ENCODE data around the gene DCTN4. TPM values are rescaled to one million over a fixed set of nuclear protein-coding genes. Genes with fewer than 3 reads are reported as not detected.

DCTN4 gene
- total RNA-seq, 4 donors from 2014 or later: 49.8 to 78.6 (median 55.2) TPM

DNA sequence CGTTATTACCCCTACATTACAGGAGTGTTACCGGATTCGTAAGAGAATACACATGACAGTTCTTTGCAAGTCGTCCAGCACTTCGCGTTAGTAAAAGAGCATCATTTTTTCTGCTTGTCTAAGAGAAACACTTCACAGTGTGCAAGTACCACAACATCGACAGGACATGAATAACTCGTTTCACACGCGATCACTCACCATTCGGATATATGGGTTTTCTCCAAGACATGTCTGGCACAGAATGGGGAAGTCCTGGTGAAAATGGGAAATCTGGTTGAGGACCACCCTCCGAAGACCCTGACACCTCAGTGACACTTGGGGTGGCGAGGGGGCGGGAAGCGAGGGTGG, 58.6 kb downstream of the DCTN4 start:
- H3K4me1 ChIP-seq: peaks cover 8 to 23% (median 9%) of the 10 kb centered on the region in 3 donors
- TF ChIP-seq, protein P1, sequence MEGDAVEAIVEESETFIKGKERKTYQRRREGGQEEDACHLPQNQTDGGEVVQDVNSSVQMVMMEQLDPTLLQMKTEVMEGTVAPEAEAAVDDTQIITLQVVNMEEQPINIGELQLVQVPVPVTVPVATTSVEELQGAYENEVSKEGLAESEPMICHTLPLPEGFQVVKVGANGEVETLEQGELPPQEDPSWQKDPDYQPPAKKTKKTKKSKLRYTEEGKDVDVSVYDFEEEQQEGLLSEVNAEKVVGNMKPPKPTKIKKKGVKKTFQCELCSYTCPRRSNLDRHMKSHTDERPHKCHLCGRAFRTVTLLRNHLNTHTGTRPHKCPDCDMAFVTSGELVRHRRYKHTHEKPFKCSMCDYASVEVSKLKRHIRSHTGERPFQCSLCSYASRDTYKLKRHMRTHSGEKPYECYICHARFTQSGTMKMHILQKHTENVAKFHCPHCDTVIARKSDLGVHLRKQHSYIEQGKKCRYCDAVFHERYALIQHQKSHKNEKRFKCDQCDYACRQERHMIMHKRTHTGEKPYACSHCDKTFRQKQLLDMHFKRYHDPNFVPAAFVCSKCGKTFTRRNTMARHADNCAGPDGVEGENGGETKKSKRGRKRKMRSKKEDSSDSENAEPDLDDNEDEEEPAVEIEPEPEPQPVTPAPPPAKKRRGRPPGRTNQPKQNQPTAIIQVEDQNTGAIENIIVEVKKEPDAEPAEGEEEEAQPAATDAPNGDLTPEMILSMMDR (IDR thresholded peaks at IDR 0.05): no peak
- TF ChIP-seq POLR2A (IDR thresholded peaks at IDR 0.05): no peak
- TF ChIP-seq EP300 (IDR thresholded peaks at IDR 0.05): no peak
- no peak for TF ChIP-seq POLR2AphosphoS5 (IDR thresholded peaks at IDR 0.05)
- WGBS, 2 donors (ENCODE audit: low coverage in 1 of 2): 3 to 4% methylated on average over 9 to 11 of the region's 15 CpGs
- no peak for ATAC-seq
- no peaks in the 10 kb centered on the region for H3K9me3 ChIP-seq
- peaks cover 8 to 40% of the 10 kb centered on the region in 2 donors for H3K36me3 ChIP-seq
- H3K27me3 ChIP-seq: no peaks in the 10 kb centered on the region
- H3K27ac ChIP-seq: peak overlapping the region; percentile 94 to 99 (median 98)
- peak overlapping the region; percentile 89 to 91 for H3K4me3 ChIP-seq

DNA sequence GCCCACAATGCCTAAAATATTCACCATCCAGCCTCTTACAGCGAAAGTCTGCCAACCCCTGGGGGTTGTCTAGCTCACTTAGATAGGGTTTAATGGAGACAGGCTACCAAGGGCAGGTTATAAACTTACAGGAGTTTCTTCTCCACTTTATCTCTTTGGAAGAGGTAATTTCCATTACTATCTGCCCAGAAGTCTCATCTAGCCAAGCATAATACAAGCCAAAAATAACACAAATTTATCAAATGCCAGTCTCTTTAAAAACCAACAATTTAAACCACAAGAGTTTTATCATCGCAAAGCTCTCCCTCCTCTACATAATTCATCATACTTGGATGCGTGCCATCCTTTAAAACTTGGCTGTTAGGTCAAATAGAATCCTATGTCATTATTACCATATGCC, 64.2 kb downstream of the DCTN4 start:
- WGBS, 2 donors (ENCODE audit: low coverage in 1 of 2): 86 to 100% methylated on average over 1 to 3 of the region's 3 CpGs

DNA sequence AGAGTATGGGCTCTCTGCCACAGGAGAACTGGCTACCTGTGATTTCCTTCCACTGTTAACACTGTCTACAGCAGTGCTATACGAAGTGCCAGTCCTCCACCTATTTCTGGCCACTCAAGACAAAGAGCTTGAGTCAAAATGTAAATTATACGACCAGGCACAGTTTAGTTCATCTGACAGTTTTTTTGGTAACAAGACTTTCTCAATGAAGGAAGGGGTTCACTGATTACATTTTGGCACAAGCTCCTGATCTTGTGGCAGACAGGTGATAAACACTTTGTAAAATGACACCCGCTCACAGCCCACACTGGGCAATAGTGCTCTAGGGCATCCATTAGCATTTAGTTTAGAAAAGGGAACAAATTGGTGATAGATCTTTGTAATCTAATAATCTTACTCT, 66.5 kb downstream of the DCTN4 start:
- H3K27ac ChIP-seq: no peak overlapping the region
- ATAC-seq: no peak
- peaks cover 29 to 94% of the 10 kb centered on the region in 2 donors for H3K36me3 ChIP-seq
- 68 to 85% methylated on average over 3 of the region's 3 CpGs for WGBS, 2 donors (ENCODE audit: low coverage in 1 of 2)
- H3K4me3 ChIP-seq: no peak overlapping the region
- TF ChIP-seq, protein P1 (IDR thresholded peaks at IDR 0.05): no peak
- TF ChIP-seq POLR2AphosphoS5 (IDR thresholded peaks at IDR 0.05): no peak
- no peak for TF ChIP-seq POLR2A (IDR thresholded peaks at IDR 0.05)
- TF ChIP-seq EP300 (IDR thresholded peaks at IDR 0.05): no peak
- no peaks in the 10 kb centered on the region for H3K4me1 ChIP-seq
- H3K9me3 ChIP-seq: no peaks in the 10 kb centered on the region
- H3K27me3 ChIP-seq: no peaks in the 10 kb centered on the region

More for the DNA sequence above, 64.2 kb downstream of the DCTN4 start:
- H3K27ac ChIP-seq: no peak overlapping the region
- TF ChIP-seq POLR2A (IDR thresholded peaks at IDR 0.05): no peak
- no peak for TF ChIP-seq POLR2AphosphoS5 (IDR thresholded peaks at IDR 0.05)
- TF ChIP-seq, protein P1 (IDR thresholded peaks at IDR 0.05): no peak
- TF ChIP-seq EP300 (IDR thresholded peaks at IDR 0.05): no peak
- peaks cover 29 to 96% of the 10 kb centered on the region in 2 donors for H3K36me3 ChIP-seq
- no peaks in the 10 kb centered on the region for H3K9me3 ChIP-seq
- no peak for ATAC-seq
- H3K27me3 ChIP-seq: no peaks in the 10 kb centered on the region
- peaks cover 6 to 12% (median 8%) of the 10 kb centered on the region in 3 donors for H3K4me1 ChIP-seq
- H3K4me3 ChIP-seq: no peak overlapping the region

DNA sequence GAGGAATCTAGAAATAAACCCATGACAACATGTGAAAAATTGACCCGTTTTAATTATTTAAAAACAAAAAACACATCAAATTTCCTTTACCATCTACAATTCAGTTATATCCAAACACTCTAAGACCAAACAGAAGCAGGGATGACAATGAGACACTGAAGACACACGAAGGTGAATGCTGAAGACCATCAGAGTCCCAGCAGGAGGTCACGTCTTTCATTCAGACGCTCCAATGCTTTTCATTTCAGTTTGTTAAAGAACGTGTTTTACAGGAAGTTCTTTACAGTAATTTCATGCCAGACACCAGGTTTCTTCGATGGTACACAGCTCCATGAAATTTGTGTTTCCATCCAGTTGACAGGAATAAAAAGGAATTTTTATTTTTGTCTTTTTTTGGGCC, 68.1 kb downstream of the DCTN4 start:
- TF ChIP-seq POLR2A (IDR thresholded peaks at IDR 0.05): no peak
- TF ChIP-seq EP300 (IDR thresholded peaks at IDR 0.05): no peak
- TF ChIP-seq, protein P1 (IDR thresholded peaks at IDR 0.05): no peak
- no peak for TF ChIP-seq POLR2AphosphoS5 (IDR thresholded peaks at IDR 0.05)
- Histone ChIP-seq H3K27me3 (no peaks in the 10 kb centered on the region), H3K4me1 (no peaks in the 10 kb centered on the region), H3K9me3 (no peaks in the 10 kb centered on the region), H3K4me3 (no peak overlapping the region), H3K27ac (no peak overlapping the region), H3K36me3 (peaks cover 24 to 89% of the 10 kb centered on the region in 2 donors)
- ATAC-seq: no peak
- WGBS, 2 donors (ENCODE audit: low coverage in 1 of 2): 63 to 67% methylated on average over 6 of the region's 6 CpGs

DNA sequence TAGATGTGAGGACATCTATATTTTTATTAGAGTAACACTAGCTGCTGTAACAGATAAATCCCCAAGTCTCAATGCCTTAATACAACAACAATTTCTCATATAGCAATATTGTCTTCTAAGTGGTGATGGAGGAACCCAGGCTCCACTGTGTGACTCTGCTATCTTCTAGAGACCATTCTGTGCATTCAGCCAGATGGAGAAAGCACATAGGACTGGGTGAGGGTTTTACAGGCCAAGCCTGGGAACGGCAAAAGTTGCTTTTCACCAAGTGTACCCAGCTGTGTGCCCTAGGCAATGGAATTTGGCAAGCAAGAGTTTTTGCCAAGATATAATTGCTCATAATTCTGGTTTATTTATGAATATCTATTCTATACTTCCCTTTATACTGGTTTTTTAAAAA, 69.7 kb downstream of the DCTN4 start:
- 90% methylated on average over 1 of the region's 1 CpG; no CpG with 5 or more reads in 1 of the 2 donors for WGBS, 2 donors (ENCODE audit: low coverage in 1 of 2)
- no peak overlapping the region for H3K27ac ChIP-seq
- peaks cover 20 to 72% of the 10 kb centered on the region in 2 donors for H3K36me3 ChIP-seq
- H3K9me3 ChIP-seq: no peaks in the 10 kb centered on the region
- no peak for TF ChIP-seq POLR2A (IDR thresholded peaks at IDR 0.05)
- TF ChIP-seq, protein P1 (IDR thresholded peaks at IDR 0.05): no peak
- TF ChIP-seq EP300 (IDR thresholded peaks at IDR 0.05): no peak
- no peak for TF ChIP-seq POLR2AphosphoS5 (IDR thresholded peaks at IDR 0.05)
- no peaks in the 10 kb centered on the region for H3K4me1 ChIP-seq
- H3K27me3 ChIP-seq: no peaks in the 10 kb centered on the region
- ATAC-seq: no peak
- no peak overlapping the region for H3K4me3 ChIP-seq

All from gastroesophageal sphincter (tissue), 4 donors.